ENCODE results near the gene CPNE5.

Gene CPNE5

GRCh38 chr6:36779227-36779626, 60.0 kb downstream of the CPNE5 start:
- Histone ChIP-seq H3K27me3 (replicated peaks in 2 of 5; ENCODE audit: control insufficient read depth in 4 of 5, insufficient read depth in 5 of 5, low read length in 4 of 5) (peaks cover 0 to 5% (median 0%) of the 10 kb centered on the region in 5 experiments), H3K4me3 (ENCODE audit: control insufficient read depth in 1 of 7, extremely low read depth in 1 of 7, insufficient read depth in 4 of 7, low read depth in 2 of 7, low read length in 6 of 7) (no peak overlapping the region), H3K36me3 (ENCODE audit: control insufficient read depth in 4 of 4, insufficient read depth in 4 of 4, low read length in 3 of 4) (no peaks in the 10 kb centered on the region), H3K27ac (ENCODE audit: insufficient read depth in 1 of 2, low read depth in 1 of 2, low read length in 2 of 2, poor library complexity in 1 of 2, severe bottlenecking in 2 of 2) (no peak overlapping the region), H3K9me3 (ENCODE audit: control extremely low read depth in 1 of 5, control insufficient read depth in 4 of 5, insufficient read depth in 2 of 5, low read depth in 1 of 5, low read length in 4 of 5) (no peaks in the 10 kb centered on the region), H3K4me1 (ENCODE audit: control extremely low read depth in 1 of 4, control insufficient read depth in 4 of 4, insufficient read depth in 4 of 4, low read length in 3 of 4) (peaks cover 4 to 28% (median 10%) of the 10 kb centered on the region in 4 experiments)
- CTCF ChIA-PET = interaction anchor here (0.8 to 5.7 kb wide), 5 partner anchors 12 to 423 kb away, joined by 3 to 59 read pairs (median 3); no protein-coding TSS in a partner anchor
- WGBS (ENCODE audit: insufficient coverage) = 100% methylated on average over 4 of the region's 5 CpGs
- POLR2A ChIA-PET = no interaction called here
- DNase-seq = no peak

- Histone ChIP-seq H3K27me3 (replicated peaks in 2 of 5; ENCODE audit: control insufficient read depth in 4 of 5, insufficient read depth in 5 of 5, low read length in 4 of 5) (peaks cover 0 to 5% (median 0%) of the 10 kb centered on the region in 5 experiments), H3K4me3 (ENCODE audit: control insufficient read depth in 1 of 7, extremely low read depth in 1 of 7, insufficient read depth in 4 of 7, low read depth in 2 of 7, low read length in 6 of 7) (no peak overlapping the region), H3K27ac (ENCODE audit: insufficient read depth in 1 of 2, low read depth in 1 of 2, low read length in 2 of 2, poor library complexity in 1 of 2, severe bottlenecking in 2 of 2) (no peak overlapping the region), H3K4me1 (ENCODE audit: control extremely low read depth in 1 of 4, control insufficient read depth in 4 of 4, insufficient read depth in 4 of 4, low read length in 3 of 4) (peaks cover 4 to 28% (median 10%) of the 10 kb centered on the region in 4 experiments), H3K9me3 (ENCODE audit: control extremely low read depth in 1 of 5, control insufficient read depth in 4 of 5, insufficient read depth in 2 of 5, low read depth in 1 of 5, low read length in 4 of 5) (no peaks in the 10 kb centered on the region), H3K36me3 (ENCODE audit: control insufficient read depth in 4 of 4, insufficient read depth in 4 of 4, low read length in 3 of 4) (no peaks in the 10 kb centered on the region)
- CTCF ChIA-PET = interaction anchor here (3.7 to 5.7 kb wide), 2 partner anchors 11 to 73 kb away, joined by 30 to 59 read pairs; no protein-coding TSS in a partner anchor
- DNase-seq = peak in 2 of 3 donors; percentile 24 to 31
- POLR2A ChIA-PET = no interaction called here
- WGBS (ENCODE audit: insufficient coverage) = 52% methylated on average over 4 of the region's 5 CpGs
Measured at GRCh38 chr6:36777801-36778200, 61.4 kb downstream of the CPNE5 start.

GRCh38 chr6:36776167-36776566, 63.1 kb downstream of the CPNE5 start:
- no peaks in the 10 kb centered on the region for H3K9me3 ChIP-seq (ENCODE audit: control extremely low read depth in 1 of 5, control insufficient read depth in 4 of 5, insufficient read depth in 2 of 5, low read depth in 1 of 5, low read length in 4 of 5)
- no peak overlapping the region for H3K4me3 ChIP-seq (ENCODE audit: control insufficient read depth in 1 of 7, extremely low read depth in 1 of 7, insufficient read depth in 4 of 7, low read depth in 2 of 7, low read length in 6 of 7)
- H3K27me3 ChIP-seq (replicated peaks in 2 of 5; ENCODE audit: control insufficient read depth in 4 of 5, insufficient read depth in 5 of 5, low read length in 4 of 5) = peaks cover 0 to 5% (median 0%) of the 10 kb centered on the region in 5 experiments
- H3K4me1 ChIP-seq (ENCODE audit: control extremely low read depth in 1 of 4, control insufficient read depth in 4 of 4, insufficient read depth in 4 of 4, low read length in 3 of 4) = peaks cover 2 to 33% (median 10%) of the 10 kb centered on the region in 4 experiments
- ChIA-PET CTCF (interaction anchor here (0.5 to 1.6 kb wide), 6 partner anchors 9 to 77 kb away, joined by 3 to 7 read pairs (median 3); no protein-coding TSS in a partner anchor), POLR2A (no interaction called here)
- WGBS (ENCODE audit: insufficient coverage) = 100% methylated on average over 1 of the region's 5 CpGs
- H3K27ac ChIP-seq (ENCODE audit: insufficient read depth in 1 of 2, low read depth in 1 of 2, low read length in 2 of 2, poor library complexity in 1 of 2, severe bottlenecking in 2 of 2) = no peak overlapping the region
- no peaks in the 10 kb centered on the region for H3K36me3 ChIP-seq (ENCODE audit: control insufficient read depth in 4 of 4, insufficient read depth in 4 of 4, low read length in 3 of 4)
- no peak for DNase-seq

DNA sequence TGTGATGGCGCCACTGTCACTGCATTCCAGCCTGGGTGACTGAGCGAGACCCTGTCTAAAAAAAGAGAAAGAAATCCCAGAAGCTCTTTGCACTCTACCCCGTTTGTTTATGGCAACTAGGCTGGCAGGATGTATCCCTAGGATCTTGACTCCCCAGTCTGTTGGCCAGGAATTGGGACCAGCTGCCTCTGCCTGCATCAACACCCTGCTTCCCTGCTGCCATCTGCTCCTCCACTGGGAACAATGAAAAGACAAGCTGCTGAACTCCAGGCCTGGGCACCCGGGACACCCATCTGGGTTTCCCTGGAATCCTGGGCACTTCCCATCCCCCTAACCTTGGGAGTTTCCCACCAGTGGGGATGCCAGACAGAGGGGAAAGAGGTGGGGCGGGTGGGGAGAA, 64.9 kb downstream of the CPNE5 start:
- DNase-seq = no peak
- no peak overlapping the region for H3K4me3 ChIP-seq (ENCODE audit: control insufficient read depth in 1 of 7, extremely low read depth in 1 of 7, insufficient read depth in 4 of 7, low read depth in 2 of 7, low read length in 6 of 7)
- ChIA-PET POLR2A (no interaction called here), CTCF (interaction anchor here (0.7 to 1.5 kb wide), 5 partner anchors 8 to 102 kb away, joined by 3 to 6 read pairs (median 4); no protein-coding TSS in a partner anchor)
- H3K27me3 ChIP-seq (replicated peaks in 2 of 5; ENCODE audit: control insufficient read depth in 4 of 5, insufficient read depth in 5 of 5, low read length in 4 of 5) = peaks cover 0 to 5% (median 0%) of the 10 kb centered on the region in 5 experiments
- no peaks in the 10 kb centered on the region for H3K36me3 ChIP-seq (ENCODE audit: control insufficient read depth in 4 of 4, insufficient read depth in 4 of 4, low read length in 3 of 4)
- WGBS (ENCODE audit: insufficient coverage) = 100% methylated on average over 3 of the region's 5 CpGs
- no peak overlapping the region for H3K27ac ChIP-seq (ENCODE audit: insufficient read depth in 1 of 2, low read depth in 1 of 2, low read length in 2 of 2, poor library complexity in 1 of 2, severe bottlenecking in 2 of 2)
- peaks cover 5 to 39% (median 8%) of the 10 kb centered on the region in 4 experiments for H3K4me1 ChIP-seq (ENCODE audit: control extremely low read depth in 1 of 4, control insufficient read depth in 4 of 4, insufficient read depth in 4 of 4, low read length in 3 of 4)
- H3K9me3 ChIP-seq (ENCODE audit: control extremely low read depth in 1 of 5, control insufficient read depth in 4 of 5, insufficient read depth in 2 of 5, low read depth in 1 of 5, low read length in 4 of 5) = no peaks in the 10 kb centered on the region

DNA sequence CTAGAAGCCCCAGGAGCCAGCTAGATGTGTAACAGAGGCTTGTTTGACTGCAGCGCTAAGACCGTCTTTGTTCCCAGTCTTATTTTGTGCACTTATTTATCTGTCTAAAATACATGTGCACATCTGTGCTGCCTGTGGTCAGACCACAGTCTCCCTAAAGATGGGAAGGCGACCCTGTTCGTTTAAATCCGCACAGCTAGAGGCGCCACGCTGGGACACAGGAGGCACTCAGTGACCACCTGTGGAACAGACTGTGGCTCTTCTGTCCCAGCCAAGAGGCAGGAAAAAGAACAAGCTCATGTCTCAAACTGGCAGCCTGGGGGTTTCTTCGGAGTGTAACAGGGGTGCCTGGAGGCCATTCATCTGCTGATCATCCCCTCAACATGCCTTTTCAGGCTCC, 66.8 kb downstream of the CPNE5 start:
- DNase-seq = peak in 1 of 3 donors; percentile 20
- Histone ChIP-seq H3K9me3 (ENCODE audit: control extremely low read depth in 1 of 5, control insufficient read depth in 4 of 5, insufficient read depth in 2 of 5, low read depth in 1 of 5, low read length in 4 of 5) (no peaks in the 10 kb centered on the region), H3K4me3 (ENCODE audit: control insufficient read depth in 1 of 7, extremely low read depth in 1 of 7, insufficient read depth in 4 of 7, low read depth in 2 of 7, low read length in 6 of 7) (no peak overlapping the region), H3K4me1 (ENCODE audit: control extremely low read depth in 1 of 4, control insufficient read depth in 4 of 4, insufficient read depth in 4 of 4, low read length in 3 of 4) (peaks cover 5 to 40% (median 19%) of the 10 kb centered on the region in 4 experiments), H3K27me3 (replicated peaks in 2 of 5; ENCODE audit: control insufficient read depth in 4 of 5, insufficient read depth in 5 of 5, low read length in 4 of 5) (peaks cover 0 to 5% (median 0%) of the 10 kb centered on the region in 5 experiments), H3K27ac (ENCODE audit: insufficient read depth in 1 of 2, low read depth in 1 of 2, low read length in 2 of 2, poor library complexity in 1 of 2, severe bottlenecking in 2 of 2) (no peak overlapping the region), H3K36me3 (ENCODE audit: control insufficient read depth in 4 of 4, insufficient read depth in 4 of 4, low read length in 3 of 4) (no peaks in the 10 kb centered on the region)
- WGBS (ENCODE audit: insufficient coverage) = 89% methylated on average over 7 of the region's 8 CpGs
- ChIA-PET CTCF (interaction anchor here (0.7 to 7.7 kb wide), 3 partner anchors 13 to 246 kb away, joined by 3 to 53 read pairs (median 14); no protein-coding TSS in a partner anchor), POLR2A (no interaction called here)

- CTCF ChIA-PET = interaction anchor here (1.2 to 7.7 kb wide), 4 partner anchors 12 to 248 kb away, joined by 3 to 53 read pairs (median 9); no protein-coding TSS in a partner anchor
- peaks cover 0 to 3% (median 0%) of the 10 kb centered on the region in 5 experiments for H3K27me3 ChIP-seq (replicated peaks in 2 of 5; ENCODE audit: control insufficient read depth in 4 of 5, insufficient read depth in 5 of 5, low read length in 4 of 5)
- peaks cover 5 to 40% (median 19%) of the 10 kb centered on the region in 4 experiments for H3K4me1 ChIP-seq (ENCODE audit: control extremely low read depth in 1 of 4, control insufficient read depth in 4 of 4, insufficient read depth in 4 of 4, low read length in 3 of 4)
- 100% methylated on average over 2 of the region's 2 CpGs for WGBS (ENCODE audit: insufficient coverage)
- no peaks in the 10 kb centered on the region for H3K36me3 ChIP-seq (ENCODE audit: control insufficient read depth in 4 of 4, insufficient read depth in 4 of 4, low read length in 3 of 4)
- no peaks in the 10 kb centered on the region for H3K9me3 ChIP-seq (ENCODE audit: control extremely low read depth in 1 of 5, control insufficient read depth in 4 of 5, insufficient read depth in 2 of 5, low read depth in 1 of 5, low read length in 4 of 5)
- no peak overlapping the region for H3K27ac ChIP-seq (ENCODE audit: insufficient read depth in 1 of 2, low read depth in 1 of 2, low read length in 2 of 2, poor library complexity in 1 of 2, severe bottlenecking in 2 of 2)
- H3K4me3 ChIP-seq (ENCODE audit: control insufficient read depth in 1 of 7, extremely low read depth in 1 of 7, insufficient read depth in 4 of 7, low read depth in 2 of 7, low read length in 6 of 7) = no peak overlapping the region
- POLR2A ChIA-PET = no interaction called here
- peak in 1 of 3 donors; percentile 16 for DNase-seq
Measured at GRCh38 chr6:36771145-36771544, 68.1 kb downstream of the CPNE5 start.
